Endothelial cell of umbilical vein (primary cell): ENCODE results near the gene MTMR11.

Experiments
- CTCF ChIP-seq, 2 donors: IDR thresholded peaks; 1 replicate in 1 of 2; 2 replicates in 1 of 2; pipeline ENCODE4 v1.5.1; 2011; ENCODE audit warnings: low read length in 2 of 2, mild to moderate bottlenecking in 2 of 2, moderate library complexity in 2 of 2, control low read depth in 1 of 2, inconsistent platforms in 1 of 2, low read depth in 1 of 2; ENCODE audit not compliant: insufficient read depth in 1 of 2; ENCODE audit errors: extremely low read depth in 1 of 2
- EZH2 ChIP-seq: IDR thresholded peaks from 2 replicates; pipeline ENCODE4 v1.6.1; 2012; ENCODE audit warnings: borderline replicate concordance, low read depth, mild to moderate bottlenecking, moderate library complexity, low read length, inconsistent platforms; ENCODE audit not compliant: severe bottlenecking
- JUN ChIP-seq: IDR thresholded peaks from 2 replicates; pipeline ENCODE4 v1.6.1; 2011; ENCODE audit warnings: borderline replicate concordance, low read depth; ENCODE audit not compliant: insufficient read length, insufficient read depth
- MYC ChIP-seq: IDR thresholded peaks from one replicate; pipeline ENCODE4 v1.6.1; 2011; ENCODE audit warnings: mild to moderate bottlenecking, low read depth, low read length
- POLR2A ChIP-seq: IDR thresholded peaks from 2 replicates; pipeline ENCODE4 v1.6.1; 2012; ENCODE audit warnings: low read depth, mild to moderate bottlenecking, control low read depth, low read length
- POLR2AphosphoS5 ChIP-seq: IDR thresholded peaks from 2 replicates; pipeline ENCODE4 v1.6.1; 2012; ENCODE audit warnings: low read depth, mild to moderate bottlenecking, control low read depth, low read length, moderate library complexity; ENCODE audit not compliant: insufficient read depth
- TF ChIP-seq, protein P1 (sequence below): IDR thresholded peaks from 2 replicates; pipeline ENCODE4 v1.6.1; 2011; ENCODE audit not compliant: insufficient read depth, insufficient read length

DNA sequence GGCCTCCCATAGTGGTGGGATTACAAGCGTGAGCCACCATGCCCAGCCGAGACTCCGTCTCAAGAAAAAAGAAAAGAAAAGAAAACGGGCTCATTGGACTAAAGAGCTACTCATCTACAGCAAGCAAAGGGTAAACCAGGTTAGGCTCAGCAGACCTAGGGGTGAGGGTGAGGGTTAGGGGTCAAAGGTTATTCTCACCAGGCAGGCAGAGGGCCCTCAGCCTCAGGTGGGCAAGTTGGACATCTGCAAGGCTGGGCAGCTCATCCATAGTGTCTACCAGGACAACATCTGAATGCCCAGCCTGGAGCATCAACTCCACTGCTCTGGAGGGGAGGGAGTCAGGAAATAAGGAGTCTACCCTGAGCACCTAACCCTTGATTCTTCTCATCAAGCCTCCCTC lies 3.5 kb downstream of the MTMR11 start:
- TF ChIP-seq CTCF (IDR thresholded peaks at IDR 0.05; ENCODE audit: extremely low read depth in 1 of 2, insufficient read depth in 1 of 2, low read depth in 1 of 2, low read length in 2 of 2) (no peak), EZH2 (no peak), POLR2A (no peak), MYC (no peak), POLR2AphosphoS5 (no peak), JUN (no peak)
- TF ChIP-seq, protein P1, sequence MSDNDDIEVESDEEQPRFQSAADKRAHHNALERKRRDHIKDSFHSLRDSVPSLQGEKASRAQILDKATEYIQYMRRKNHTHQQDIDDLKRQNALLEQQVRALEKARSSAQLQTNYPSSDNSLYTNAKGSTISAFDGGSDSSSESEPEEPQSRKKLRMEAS = no peak
